Left ventricle myocardium inferior (tissue), 1 donor: Measurements from ENCODE around the gene CCDC54. TPM values are rescaled to one million over a fixed set of nuclear protein-coding genes. Genes with fewer than 3 reads are reported as not detected.

Source experiments
- DNase-seq: peaks from one replicate; pipeline ENCODE4 v3.0.0-alpha.2; 2020
- H3K27ac ChIP-seq: fragments of 200-600 bp; replicated peaks from 2 replicates; pipeline ENCODE4 v1.8.0; 2021
- H3K27me3 ChIP-seq: fragments of 200-600 bp; 2 replicates; pipeline ENCODE4 v1.8.0; 2021; ENCODE audit warnings: low read depth
- H3K36me3 ChIP-seq: fragments of 200-600 bp; 2 replicates; pipeline ENCODE4 v1.8.0; 2021
- H3K4me1 ChIP-seq: fragments of 200-600 bp; 2 replicates; pipeline ENCODE4 v1.8.0; 2021
- H3K4me3 ChIP-seq: fragments of 200-600 bp; 2 replicates; pipeline ENCODE4 v1.8.0; 2021; ENCODE audit warnings: mild to moderate bottlenecking, moderate library complexity
- H3K9me3 ChIP-seq: fragments of 200-600 bp; replicated peaks from 2 replicates; pipeline ENCODE4 v1.8.0; 2021
- CTCF ChIP-seq: fragments of 200-600 bp; IDR thresholded peaks from 2 replicates; pipeline ENCODE4 v1.8.0; 2021; ENCODE audit warnings: antibody characterized with exemption, mild to moderate bottlenecking, borderline replicate concordance
- intact Hi-C: fragments of 100-400 bp; cut with micrococcal nuclease; formaldehyde crosslinking; loops from one replicate; pipeline ENCODE4 v1.11.0; 2022
- total RNA-seq: library from RNA; stranded (reverse); fragmentation: NEBNext Ultra II Directional; extraction: Animal tissue kit (Norgen Biotek cat#: 25700); gene quantifications from one replicate; pipeline ENCODE4 v1.2.1, GENCODE V29; 2021
- donor health status: DM: no; HTN: yes; CAD: no; lungs with severe emphysema.

Gene CCDC54
- total RNA-seq, 1 donor from 2014 or later = not detected

GRCh38 chr3:107346564-107346963 is 30.7 kb upstream of the CCDC54 start:
- no peaks in the 10 kb centered on the region for H3K36me3 ChIP-seq
- no peaks in the 10 kb centered on the region for H3K4me1 ChIP-seq
- no peak for TF ChIP-seq CTCF
- DNase-seq = no peak
- no peaks in the 10 kb centered on the region for H3K27me3 ChIP-seq
- intact Hi-C loops = no loop called here
- H3K4me3 ChIP-seq = no peak overlapping the region
- no peaks in the 10 kb centered on the region for H3K9me3 ChIP-seq
- H3K27ac ChIP-seq = no peak overlapping the region

DNA sequence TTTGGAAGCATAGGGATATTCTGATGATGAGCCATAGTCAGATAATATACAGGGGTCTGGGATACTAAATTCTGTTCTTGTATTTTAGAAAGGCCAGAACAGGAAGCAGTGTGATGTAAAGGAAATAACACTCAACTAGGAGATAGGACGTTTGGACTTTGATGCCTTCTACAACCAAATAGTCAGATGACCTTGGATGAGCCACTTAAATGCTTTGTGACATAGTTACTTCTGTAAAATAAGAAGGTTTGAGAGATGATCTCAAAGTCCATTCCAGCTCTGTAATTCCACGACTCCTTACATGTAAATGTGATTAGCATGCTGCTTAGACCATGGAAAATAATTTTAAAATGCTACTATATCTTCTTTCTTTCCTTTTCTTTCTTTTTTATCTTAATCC is 29.5 kb upstream of the CCDC54 start:
- Histone ChIP-seq H3K4me1 (no peaks in the 10 kb centered on the region), H3K4me3 (no peak overlapping the region), H3K27ac (no peak overlapping the region), H3K36me3 (no peaks in the 10 kb centered on the region), H3K27me3 (no peaks in the 10 kb centered on the region), H3K9me3 (no peaks in the 10 kb centered on the region)
- no peak for TF ChIP-seq CTCF
- no peak for DNase-seq
- intact Hi-C loops = no loop called here

DNA sequence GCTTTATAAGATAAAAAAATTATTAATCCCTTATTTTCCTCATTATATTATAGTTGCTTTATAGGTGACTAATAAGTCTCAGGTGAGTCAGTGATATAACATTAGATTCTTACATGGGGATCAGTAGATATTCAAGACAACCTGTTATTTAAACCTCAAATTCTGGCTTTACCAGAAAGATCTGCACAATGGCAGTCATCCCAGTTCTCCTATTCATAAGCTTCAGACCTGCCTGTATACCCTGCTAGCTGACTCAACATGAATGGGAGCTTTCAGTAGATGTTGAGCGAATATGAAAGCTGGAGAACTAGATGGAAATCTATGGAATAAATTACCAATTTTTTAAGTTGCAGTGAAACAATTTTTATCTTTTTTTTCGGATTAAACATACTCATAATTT is 20.5 kb upstream of the CCDC54 start:
- H3K27ac ChIP-seq = no peak overlapping the region
- H3K9me3 ChIP-seq = no peaks in the 10 kb centered on the region
- no peaks in the 10 kb centered on the region for H3K4me1 ChIP-seq
- H3K4me3 ChIP-seq = no peak overlapping the region
- H3K27me3 ChIP-seq = no peaks in the 10 kb centered on the region
- H3K36me3 ChIP-seq = no peaks in the 10 kb centered on the region
- no peak for TF ChIP-seq CTCF
- DNase-seq = no peak
- intact Hi-C loops = no loop called here

GRCh38 chr3:107361633-107362032 is 15.6 kb upstream of the CCDC54 start:
- Histone ChIP-seq H3K9me3 (no peaks in the 10 kb centered on the region), H3K27ac (no peak overlapping the region), H3K4me3 (no peak overlapping the region), H3K27me3 (no peaks in the 10 kb centered on the region), H3K36me3 (no peaks in the 10 kb centered on the region), H3K4me1 (no peaks in the 10 kb centered on the region)
- TF ChIP-seq CTCF = no peak
- intact Hi-C loops = no loop called here
- DNase-seq = no peak

GRCh38 chr3:107365051-107365450 is 12.2 kb upstream of the CCDC54 start:
- no peaks in the 10 kb centered on the region for H3K27me3 ChIP-seq
- DNase-seq = no peak
- intact Hi-C loops = no loop called here
- H3K4me3 ChIP-seq = no peak overlapping the region
- TF ChIP-seq CTCF = no peak
- no peaks in the 10 kb centered on the region for H3K4me1 ChIP-seq
- no peaks in the 10 kb centered on the region for H3K36me3 ChIP-seq
- no peak overlapping the region for H3K27ac ChIP-seq
- no peaks in the 10 kb centered on the region for H3K9me3 ChIP-seq

DNA sequence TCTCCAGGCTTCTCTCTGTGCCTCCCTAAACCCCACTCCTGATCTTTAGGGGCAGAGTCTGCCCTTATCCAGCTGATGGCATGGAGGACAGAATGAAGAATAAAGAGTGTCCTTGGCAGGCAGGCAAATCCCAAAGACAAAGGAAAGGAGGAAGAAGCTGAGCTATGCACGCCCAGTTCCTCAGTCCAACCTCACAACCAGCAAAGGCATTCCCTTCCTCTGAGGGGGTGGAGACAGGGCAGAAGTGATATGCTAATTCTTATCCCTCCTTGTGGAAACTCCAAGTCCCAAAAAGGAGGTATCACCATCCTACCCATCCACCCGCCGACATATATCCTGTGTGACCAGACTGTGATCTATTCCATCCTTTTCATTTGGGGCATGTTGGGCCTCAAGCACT is 10.5 kb upstream of the CCDC54 start:
- intact Hi-C loops = no loop called here
- DNase-seq = no peak
- Histone ChIP-seq H3K27ac (no peak overlapping the region), H3K4me3 (no peak overlapping the region), H3K36me3 (no peaks in the 10 kb centered on the region), H3K4me1 (no peaks in the 10 kb centered on the region), H3K27me3 (no peaks in the 10 kb centered on the region), H3K9me3 (no peaks in the 10 kb centered on the region)
- TF ChIP-seq CTCF = no peak
